ENCODE results near the gene BMP7. TPM values are rescaled to one million over a fixed set of nuclear protein-coding genes. Genes with fewer than 3 reads are reported as not detected.

BMP7 gene
- total and polyA plus RNA-seq, 2 of the 13 experiments (the other 11 are each of a cell fraction or from before 2014, with no cell fraction given) = not detected

DNA sequence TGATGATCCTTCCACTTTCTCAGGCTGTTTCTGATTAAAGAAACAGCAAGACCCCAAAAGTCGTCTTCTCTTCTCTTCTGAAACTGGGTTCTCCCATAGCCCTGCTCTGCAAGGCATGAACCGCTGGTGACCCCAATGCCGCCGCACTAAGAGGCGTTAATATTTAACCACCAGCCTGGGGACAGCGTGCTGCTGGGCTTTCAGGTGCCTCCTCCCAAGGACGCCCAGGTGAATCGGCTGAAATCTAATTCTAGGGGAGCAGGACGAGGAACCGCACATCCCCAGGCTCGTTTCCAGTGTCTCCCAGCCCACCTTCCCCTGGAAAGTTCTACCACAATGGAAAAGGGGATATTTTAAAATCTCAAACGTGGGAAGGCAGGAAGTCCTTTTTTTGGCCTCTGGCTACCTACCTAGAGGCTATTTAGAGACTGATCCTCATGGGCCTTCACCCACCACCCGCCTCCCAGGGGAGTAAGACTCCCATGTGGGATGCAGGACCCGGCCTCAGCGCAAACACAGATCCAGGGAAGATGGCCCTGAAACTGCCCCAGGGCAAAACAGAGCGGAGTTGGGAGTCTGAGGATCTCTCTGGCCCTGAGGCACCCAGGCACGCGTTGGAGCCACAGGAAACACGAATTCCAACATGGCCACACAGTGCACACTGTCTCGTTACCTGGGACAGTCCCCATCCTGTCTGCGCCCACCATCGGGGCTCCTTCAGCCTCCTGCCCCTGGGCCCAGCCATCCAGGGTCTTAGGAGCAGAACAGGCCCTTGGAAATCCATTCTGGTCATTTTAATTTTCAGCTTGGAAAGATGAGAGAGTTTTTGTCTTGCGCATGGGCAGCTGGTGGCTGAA, 56.2 kb downstream of the BMP7 start (continued):
- TF ChIP-seq ZNF563 (CRISPR knock-in tag; IDR thresholded peaks at IDR 0.05) = 0 out of 2 replicates have a peak, but pooled peaks have one; percentile 8
- TF ChIP-seq, protein P1, sequence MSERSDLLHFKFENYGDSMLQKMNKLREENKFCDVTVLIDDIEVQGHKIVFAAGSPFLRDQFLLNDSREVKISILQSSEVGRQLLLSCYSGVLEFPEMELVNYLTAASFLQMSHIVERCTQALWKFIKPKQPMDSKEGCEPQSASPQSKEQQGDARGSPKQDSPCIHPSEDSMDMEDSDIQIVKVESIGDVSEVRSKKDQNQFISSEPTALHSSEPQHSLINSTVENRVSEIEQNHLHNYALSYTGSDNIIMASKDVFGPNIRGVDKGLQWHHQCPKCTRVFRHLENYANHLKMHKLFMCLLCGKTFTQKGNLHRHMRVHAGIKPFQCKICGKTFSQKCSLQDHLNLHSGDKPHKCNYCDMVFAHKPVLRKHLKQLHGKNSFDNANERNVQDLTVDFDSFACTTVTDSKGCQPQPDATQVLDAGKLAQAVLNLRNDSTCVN (CRISPR knock-in tag; IDR thresholded peaks at IDR 0.05; ENCODE audit: borderline replicate concordance) = no peak
- TF ChIP-seq NCOA1 (CRISPR knock-in tag; IDR thresholded peaks at IDR 0.05) = no peak
- no peak for TF ChIP-seq NR2F6 (IDR thresholded peaks at IDR 0.05)
- TF ChIP-seq NR2F6 (CRISPR knock-in tag; IDR thresholded peaks at IDR 0.05) = peak; percentile 20; the same call in 1 of the 2 replicates
- TF ChIP-seq, protein P2, sequence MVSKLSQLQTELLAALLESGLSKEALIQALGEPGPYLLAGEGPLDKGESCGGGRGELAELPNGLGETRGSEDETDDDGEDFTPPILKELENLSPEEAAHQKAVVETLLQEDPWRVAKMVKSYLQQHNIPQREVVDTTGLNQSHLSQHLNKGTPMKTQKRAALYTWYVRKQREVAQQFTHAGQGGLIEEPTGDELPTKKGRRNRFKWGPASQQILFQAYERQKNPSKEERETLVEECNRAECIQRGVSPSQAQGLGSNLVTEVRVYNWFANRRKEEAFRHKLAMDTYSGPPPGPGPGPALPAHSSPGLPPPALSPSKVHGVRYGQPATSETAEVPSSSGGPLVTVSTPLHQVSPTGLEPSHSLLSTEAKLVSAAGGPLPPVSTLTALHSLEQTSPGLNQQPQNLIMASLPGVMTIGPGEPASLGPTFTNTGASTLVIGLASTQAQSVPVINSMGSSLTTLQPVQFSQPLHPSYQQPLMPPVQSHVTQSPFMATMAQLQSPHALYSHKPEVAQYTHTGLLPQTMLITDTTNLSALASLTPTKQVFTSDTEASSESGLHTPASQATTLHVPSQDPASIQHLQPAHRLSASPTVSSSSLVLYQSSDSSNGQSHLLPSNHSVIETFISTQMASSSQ (IDR thresholded peaks at IDR 0.05; ENCODE audit: low read depth) = peak; percentile 92
- TF ChIP-seq, protein P2 (CRISPR knock-in tag; IDR thresholded peaks at IDR 0.05; ENCODE audit: borderline replicate concordance) = peak; percentile 96
- TF ChIP-seq ZNF501 (CRISPR knock-in tag; IDR thresholded peaks at IDR 0.05) = peak; percentile 65
- peak; percentile 54; the same call in 1 of the 2 replicates for TF ChIP-seq ZNF292 (CRISPR knock-in tag; IDR thresholded peaks at IDR 0.05; ENCODE audit: borderline replicate concordance, low read depth)
- 0 out of 2 replicates have a peak, but pooled peaks have one; percentile 28 for TF ChIP-seq ZSCAN25 (CRISPR knock-in tag; IDR thresholded peaks at IDR 0.05)
- 0 out of 2 replicates have a peak, but pooled peaks have one; percentile 23 for TF ChIP-seq ZBTB7B (CRISPR knock-in tag; IDR thresholded peaks at IDR 0.05)
- TF ChIP-seq KDM2A (CRISPR knock-in tag; IDR thresholded peaks at IDR 0.05; ENCODE audit: borderline replicate concordance, low read depth) = peak; percentile 20; the same call in 1 of the 2 replicates
- no peak for TF ChIP-seq NFE2L1 (CRISPR knock-in tag; IDR thresholded peaks at IDR 0.05; ENCODE audit: borderline replicate concordance)
- TF ChIP-seq REPIN1 (CRISPR knock-in tag; IDR thresholded peaks at IDR 0.05; ENCODE audit: borderline replicate concordance, low read depth) = 0 out of 2 replicates have a peak, but pooled peaks have one; percentile 44
- TF ChIP-seq XRCC5 (optimal IDR thresholded peaks at IDR 0.05; ENCODE audit: low read length) = peak; percentile 68
- TF ChIP-seq EED (CRISPR knock-in tag; IDR thresholded peaks at IDR 0.05) = peak; percentile 60; the same call in 1 of the 2 replicates
- TF ChIP-seq, protein P3, sequence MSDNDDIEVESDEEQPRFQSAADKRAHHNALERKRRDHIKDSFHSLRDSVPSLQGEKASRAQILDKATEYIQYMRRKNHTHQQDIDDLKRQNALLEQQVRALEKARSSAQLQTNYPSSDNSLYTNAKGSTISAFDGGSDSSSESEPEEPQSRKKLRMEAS (IDR thresholded peaks at IDR 0.05) = peak; percentile 20; the same call in 1 of the 2 replicates
- TF ChIP-seq RARA (CRISPR knock-in tag; IDR thresholded peaks at IDR 0.05) = peak; percentile 89
- TF ChIP-seq GFI1 (CRISPR knock-in tag; IDR thresholded peaks at IDR 0.05; ENCODE audit: borderline replicate concordance) = no peak
- TF ChIP-seq SMAD9 (CRISPR knock-in tag; IDR thresholded peaks at IDR 0.05) = no peak
- TF ChIP-seq ZNF850 (CRISPR knock-in tag; conservative IDR thresholded peaks at IDR 0.05) = 0 out of 2 replicates have a peak, but pooled peaks have one; percentile 42
- TF ChIP-seq PITX1 (CRISPR knock-in tag; IDR thresholded peaks at IDR 0.05) = 0 out of 2 replicates have a peak, but pooled peaks have one; percentile 54
- TF ChIP-seq, protein P4, sequence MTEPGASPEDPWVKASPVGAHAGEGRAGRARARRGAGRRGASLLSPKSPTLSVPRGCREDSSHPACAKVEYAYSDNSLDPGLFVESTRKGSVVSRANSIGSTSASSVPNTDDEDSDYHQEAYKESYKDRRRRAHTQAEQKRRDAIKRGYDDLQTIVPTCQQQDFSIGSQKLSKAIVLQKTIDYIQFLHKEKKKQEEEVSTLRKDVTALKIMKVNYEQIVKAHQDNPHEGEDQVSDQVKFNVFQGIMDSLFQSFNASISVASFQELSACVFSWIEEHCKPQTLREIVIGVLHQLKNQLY (CRISPR knock-in tag; IDR thresholded peaks at IDR 0.05) = 0 out of 2 replicates have a peak, but pooled peaks have one; percentile 45
- TF ChIP-seq, protein P5, sequence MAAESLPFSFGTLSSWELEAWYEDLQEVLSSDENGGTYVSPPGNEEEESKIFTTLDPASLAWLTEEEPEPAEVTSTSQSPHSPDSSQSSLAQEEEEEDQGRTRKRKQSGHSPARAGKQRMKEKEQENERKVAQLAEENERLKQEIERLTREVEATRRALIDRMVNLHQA (CRISPR knock-in tag; IDR thresholded peaks at IDR 0.05) = no peak
